Neural crest cell (in vitro differentiated cells): Measurements from ENCODE around the gene MAP4K3. TPM values are rescaled to one million over a fixed set of nuclear protein-coding genes. Genes with fewer than 3 reads are reported as not detected.
"Not testable (repeated sequence)": the region's sequence is repeated elsewhere in the genome, so short reads cannot be mapped to it uniquely, and the experiment has no call there.

Experiments used
- DNase-seq: peaks from one replicate; pipeline ENCODE4 v3.0.0; 2021; ENCODE audit warnings: low read depth, mixed read lengths, low spot score
- H3K27ac Mint-ChIP-seq: one replicate; pipeline ENCODE4 v1.8.0; 2021; ENCODE audit warnings: mild to moderate bottlenecking, mixed read lengths; ENCODE audit not compliant: unreplicated experiment
- H3K27me3 Mint-ChIP-seq: 2 replicates; pipeline ENCODE4 v1.8.0; 2021; ENCODE audit warnings: low read depth, mild to moderate bottlenecking, mixed read lengths
- H3K36me3 Mint-ChIP-seq: 2 replicates; pipeline ENCODE4 v1.8.0; 2021; ENCODE audit warnings: low read depth, mild to moderate bottlenecking, mixed read lengths
- H3K4me1 Mint-ChIP-seq: 2 replicates; pipeline ENCODE4 v1.8.0; 2021; ENCODE audit warnings: mixed read lengths
- H3K4me3 Mint-ChIP-seq: one replicate; pipeline ENCODE4 v1.8.0; 2021; ENCODE audit warnings: mild to moderate bottlenecking, mixed read lengths
- H3K9me3 Mint-ChIP-seq: 2 replicates; pipeline ENCODE4 v1.8.0; 2021; ENCODE audit warnings: mixed read lengths
- total RNA-seq: library from RNA; stranded (reverse); gene quantifications from 2 replicates; pipeline ENCODE4 v1.2.1, GENCODE V29; 2021
- TF ChIP-seq, protein P1 (sequence below): fragments of 200-600 bp; sonication (generic); conservative IDR thresholded peaks from 2 replicates; pipeline ENCODE4 v1.5.0; 2021; ENCODE audit warnings: antibody characterized with exemption, mild to moderate bottlenecking

MAP4K3 gene
- total RNA-seq, 1 donor from 2014 or later = 37.1 TPM

DNA sequence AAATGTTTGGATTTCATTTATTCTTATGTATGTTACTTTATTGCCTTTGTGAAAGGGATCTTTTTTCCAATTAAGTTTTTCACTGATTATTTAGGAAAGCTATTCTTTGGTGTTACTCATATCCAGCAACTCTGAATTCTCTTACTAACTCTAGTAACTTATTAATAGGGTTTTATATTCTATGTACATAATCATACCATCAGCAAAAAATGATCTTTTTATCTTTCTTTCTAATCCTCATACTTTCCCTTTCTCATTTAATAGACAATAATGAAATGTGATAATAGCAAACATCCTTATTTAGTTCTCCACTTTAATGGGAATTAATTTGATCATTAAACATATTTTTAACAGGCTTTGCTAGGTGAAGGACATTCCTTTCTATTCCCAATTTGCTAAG lies 181.0 kb downstream of the MAP4K3 start:
- TF ChIP-seq, protein P1, sequence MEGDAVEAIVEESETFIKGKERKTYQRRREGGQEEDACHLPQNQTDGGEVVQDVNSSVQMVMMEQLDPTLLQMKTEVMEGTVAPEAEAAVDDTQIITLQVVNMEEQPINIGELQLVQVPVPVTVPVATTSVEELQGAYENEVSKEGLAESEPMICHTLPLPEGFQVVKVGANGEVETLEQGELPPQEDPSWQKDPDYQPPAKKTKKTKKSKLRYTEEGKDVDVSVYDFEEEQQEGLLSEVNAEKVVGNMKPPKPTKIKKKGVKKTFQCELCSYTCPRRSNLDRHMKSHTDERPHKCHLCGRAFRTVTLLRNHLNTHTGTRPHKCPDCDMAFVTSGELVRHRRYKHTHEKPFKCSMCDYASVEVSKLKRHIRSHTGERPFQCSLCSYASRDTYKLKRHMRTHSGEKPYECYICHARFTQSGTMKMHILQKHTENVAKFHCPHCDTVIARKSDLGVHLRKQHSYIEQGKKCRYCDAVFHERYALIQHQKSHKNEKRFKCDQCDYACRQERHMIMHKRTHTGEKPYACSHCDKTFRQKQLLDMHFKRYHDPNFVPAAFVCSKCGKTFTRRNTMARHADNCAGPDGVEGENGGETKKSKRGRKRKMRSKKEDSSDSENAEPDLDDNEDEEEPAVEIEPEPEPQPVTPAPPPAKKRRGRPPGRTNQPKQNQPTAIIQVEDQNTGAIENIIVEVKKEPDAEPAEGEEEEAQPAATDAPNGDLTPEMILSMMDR = no peak
- Mint-ChIP-seq H3K27me3 (no peaks in the 10 kb centered on the region), H3K4me3 (no peak overlapping the region), H3K36me3 (peaks cover 44% of the 10 kb centered on the region), H3K9me3 (peaks cover 5% of the 10 kb centered on the region), H3K4me1 (no peaks in the 10 kb centered on the region), H3K27ac (no peak overlapping the region)
- no peak for DNase-seq

DNA sequence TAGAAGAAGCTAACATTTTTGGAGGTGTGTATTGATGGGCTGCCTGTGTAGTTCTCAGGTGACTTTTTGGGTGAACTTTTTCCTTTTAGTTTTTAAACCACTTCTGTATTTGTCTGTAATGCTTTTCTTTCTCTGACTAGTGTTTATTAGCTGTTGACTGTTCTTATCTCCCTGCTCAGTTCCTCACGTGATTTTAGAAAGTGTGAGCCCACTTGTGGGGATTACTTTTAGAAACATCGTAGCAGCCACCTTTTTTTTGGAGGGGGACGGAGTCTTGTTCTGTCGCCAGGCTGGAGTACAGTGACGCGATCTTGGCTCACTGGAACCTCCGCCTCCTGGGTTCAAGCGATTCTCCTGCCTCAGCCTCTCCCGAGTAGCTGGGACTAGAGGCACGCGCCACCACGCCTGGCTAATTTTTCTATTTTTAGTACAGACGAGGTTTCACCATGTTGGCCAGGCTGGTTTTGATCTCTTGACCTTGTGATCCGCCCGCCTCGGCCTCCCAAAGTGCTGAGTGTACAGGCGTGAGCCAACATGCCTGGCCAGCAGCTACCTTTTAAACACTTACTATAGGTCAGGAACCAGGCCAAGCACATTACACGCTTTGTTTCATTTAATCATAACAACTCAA lies 184.1 kb downstream of the MAP4K3 start:
- H3K4me3 Mint-ChIP-seq = no peak overlapping the region
- H3K4me1 Mint-ChIP-seq = no peaks in the 10 kb centered on the region
- DNase-seq = no peak
- TF ChIP-seq, protein P1 = no peak
- H3K36me3 Mint-ChIP-seq = peaks cover 46% of the 10 kb centered on the region
- H3K27ac Mint-ChIP-seq = no peak overlapping the region
- peaks cover 5% of the 10 kb centered on the region for H3K9me3 Mint-ChIP-seq
- H3K27me3 Mint-ChIP-seq = no peaks in the 10 kb centered on the region

DNA sequence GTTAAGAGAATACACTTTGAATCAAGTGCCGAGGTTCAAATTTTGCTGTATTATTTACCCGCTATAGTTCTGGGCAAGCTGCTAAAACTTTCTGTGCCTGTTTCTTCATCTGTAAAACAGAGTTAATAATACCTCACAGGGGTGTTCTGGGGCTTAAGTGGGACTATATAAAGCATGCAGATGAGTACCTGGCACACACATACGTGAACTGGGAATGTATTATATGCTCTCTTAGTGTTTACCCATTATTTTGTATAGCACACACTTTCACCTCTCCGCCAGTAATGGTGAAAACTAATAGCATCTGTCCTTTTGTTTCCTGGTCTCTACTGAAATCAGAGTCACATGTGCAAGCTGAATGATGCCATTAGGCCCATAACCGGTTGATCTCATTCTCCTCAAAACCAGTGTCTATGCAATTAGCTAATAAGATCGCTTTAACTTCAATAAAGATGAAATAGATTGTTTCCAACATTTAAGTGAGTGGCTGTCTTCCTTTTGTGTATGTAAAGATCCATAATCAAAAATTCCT lies 189.5 kb downstream of the MAP4K3 start:
- Mint-ChIP-seq H3K27ac (no peak overlapping the region), H3K27me3 (no peaks in the 10 kb centered on the region), H3K36me3 (peaks cover 34% of the 10 kb centered on the region)

DNA sequence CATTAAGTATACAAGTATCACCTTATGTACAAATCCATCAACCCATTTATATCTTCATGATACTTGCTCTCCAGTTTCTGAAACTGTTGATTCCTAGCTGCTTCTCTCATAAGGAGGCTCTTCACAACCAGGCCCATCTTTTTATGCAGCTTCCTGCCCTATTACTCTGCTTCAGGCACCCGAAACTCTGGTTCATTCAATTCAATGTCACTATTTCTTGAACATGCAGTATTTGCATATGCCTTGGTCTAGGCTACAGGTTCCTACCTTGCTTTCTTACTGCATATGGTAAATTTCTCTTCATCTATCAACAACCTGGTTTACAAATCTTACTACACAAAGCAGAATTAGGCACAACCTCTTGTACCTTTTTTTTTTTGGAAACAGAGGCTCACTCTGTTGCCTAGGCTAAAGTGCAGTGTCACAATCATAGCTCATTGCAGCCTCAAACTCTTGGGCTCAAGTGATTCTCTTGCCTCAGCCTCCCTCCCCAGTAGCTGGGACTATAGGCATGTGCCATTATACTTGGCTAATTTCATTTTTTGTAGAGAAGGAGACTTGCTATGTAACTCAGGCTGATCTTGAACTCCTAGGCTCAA lies 190.6 kb downstream of the MAP4K3 start:
- Mint-ChIP-seq H3K27me3 (no peaks in the 10 kb centered on the region), H3K27ac (no peak overlapping the region), H3K9me3 (peaks cover 4% of the 10 kb centered on the region), H3K36me3 (peaks cover 26% of the 10 kb centered on the region), H3K4me3 (no peak overlapping the region), H3K4me1 (peaks cover 3% of the 10 kb centered on the region)
- no peak for DNase-seq
- TF ChIP-seq, protein P1 = no peak

More for the DNA sequence above, 189.5 kb downstream of the MAP4K3 start:
- H3K9me3 Mint-ChIP-seq = peaks cover 5% of the 10 kb centered on the region
- H3K4me1 Mint-ChIP-seq = no peaks in the 10 kb centered on the region
- no peak for DNase-seq
- H3K4me3 Mint-ChIP-seq = no peak overlapping the region
- TF ChIP-seq, protein P1 = no peak

DNA sequence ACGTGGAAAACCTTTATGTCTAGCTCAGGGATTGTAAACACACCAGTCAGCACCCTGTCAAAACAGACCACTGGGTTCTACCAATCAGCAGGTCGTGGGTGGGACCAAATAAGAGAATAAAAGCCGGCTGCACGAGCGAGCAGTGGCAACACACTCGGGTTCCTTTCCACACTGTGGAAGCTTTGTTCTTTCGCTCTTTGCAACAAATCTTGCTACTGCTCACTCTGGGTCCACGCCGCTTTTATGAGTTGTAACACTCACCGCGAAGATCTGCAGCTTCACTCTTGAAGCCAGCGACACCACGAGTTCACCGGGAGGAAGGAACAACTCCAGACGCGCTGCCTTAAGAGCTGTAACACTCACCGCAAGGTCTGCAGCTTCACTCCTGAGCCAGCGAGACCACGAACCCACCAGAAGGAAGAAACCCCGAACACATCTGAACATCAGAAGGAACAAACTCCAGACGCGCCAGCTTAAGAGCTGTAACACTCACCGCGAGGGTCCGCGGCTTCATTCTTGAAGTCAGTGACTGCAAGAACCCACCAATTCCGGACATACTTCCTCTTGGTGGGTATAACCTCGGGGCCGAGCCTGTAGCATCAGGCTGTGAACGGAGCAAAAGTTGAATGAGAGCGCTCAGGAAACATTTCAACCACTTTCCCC lies 192.0 kb downstream of the MAP4K3 start:
- H3K27ac Mint-ChIP-seq = peak overlapping the region; percentile 60
- DNase-seq, H3K4me1 Mint-ChIP-seq, H3K4me3 Mint-ChIP-seq, H3K27me3 Mint-ChIP-seq, H3K9me3 Mint-ChIP-seq: not testable (repeated sequence)
- H3K36me3 Mint-ChIP-seq = peaks cover 12% of the 10 kb centered on the region

DNA sequence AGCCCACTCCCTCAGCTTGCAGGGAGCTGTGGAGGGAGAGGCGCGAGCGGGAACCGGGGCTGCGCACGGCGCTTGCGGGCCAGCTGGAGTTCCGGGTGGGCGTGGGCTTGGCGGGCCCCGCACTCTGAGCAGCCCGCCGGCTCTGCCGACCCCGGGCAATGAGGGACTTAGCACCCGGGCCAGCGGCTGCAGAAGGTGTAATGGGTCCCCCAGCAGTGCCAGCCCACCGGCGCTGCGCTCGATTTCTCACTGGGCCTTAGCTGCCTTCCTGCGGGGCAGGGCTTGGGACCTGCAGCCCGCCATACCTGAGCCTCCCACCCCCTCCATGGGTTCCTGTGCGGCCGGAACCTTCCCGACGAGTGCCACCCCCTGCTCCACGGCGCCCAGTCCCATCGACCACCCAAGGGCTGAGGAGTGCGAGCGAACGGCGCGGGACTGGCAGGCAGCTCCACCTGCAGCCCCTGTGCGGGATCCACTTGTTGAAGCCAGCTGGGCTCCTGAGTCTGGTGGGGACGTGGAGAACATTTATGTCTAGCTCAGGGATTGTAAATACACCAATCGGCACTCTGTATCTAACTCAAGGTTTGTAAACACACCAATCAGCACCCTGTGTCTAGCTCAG lies 192.7 kb downstream of the MAP4K3 start:
- H3K27me3 Mint-ChIP-seq, DNase-seq, H3K27ac Mint-ChIP-seq, H3K4me3 Mint-ChIP-seq, H3K9me3 Mint-ChIP-seq, H3K4me1 Mint-ChIP-seq: not testable (repeated sequence)
- peaks cover 12% of the 10 kb centered on the region for H3K36me3 Mint-ChIP-seq
